K562 (cell line): ENCODE results near the gene POLA1. TPM values are rescaled to one million over a fixed set of nuclear protein-coding genes. Genes with fewer than 3 reads are reported as not detected.

Experiments used
- ATAC-seq: fragments of 200-7000 bp; cut with Tn5 transposase; 3 replicates; pipeline ENCODE4 v1.9.1; 2020; ENCODE audit warnings: moderate library complexity
- BruUV-seq: library from RNA; stranded (reverse); fragments of 400-500 nt; replicated peaks from 2 replicates; lab custom pipeline; 2021; lab: Mats Ljungman, UMichigan
- CTCF ChIA-PET: fragments of 300-600 bp; formaldehyde crosslinking; extraction: SDS; loops from one replicate; lab custom pipeline; 2021; ENCODE audit warnings: low intra/inter-chr PET ratio; lab: Yijun Ruan, JAX
- POLR2A ChIA-PET: fragments of 300-600, 350-650 bp; sonication (Branson Sonifier 250); formaldehyde crosslinking; extraction: SDS; loops from one replicate; lab custom pipeline; 2021; ENCODE audit warnings: antibody characterized with exemption, inconsistent platforms; lab: Yijun Ruan, JAX
- DNase-seq, 4 experiments: peaks; one replicate each; pipeline versions ENCODE4 v3.0.0 to v3.0.0-alpha.2; 2011 to 2018; ENCODE audit warnings: low spot score in 3 of 4, mixed read lengths in 3 of 4; ENCODE audit errors: extremely low read depth in 1 of 4
- FAIRE-seq: peaks from 2 replicates; lab custom pipeline; 2011; peaks lifted over from hg19 to GRCh38; lab: Jason Lieb, UNC
- H2AFZ ChIP-seq: 2 replicates; pipeline ENCODE4 v1.6.0; 2011; ENCODE audit warnings: low read depth, low read length, control low read depth, inconsistent platforms
- H3K27ac ChIP-seq: fragments of 200-600 bp; 3 replicates; pipeline ENCODE4 v1.8.0; 2011; ENCODE audit warnings: low read depth, mild to moderate bottlenecking, control low read depth, inconsistent platforms, low read length, moderate library complexity, mixed read lengths; ENCODE audit errors: extremely low read depth
- H3K27me3 ChIP-seq, 2 experiments: fragments of 300-600 bp in 1 of 2; 2 replicates in 1 of 2; 3 replicates in 1 of 2; pipeline versions ENCODE4 v1.6.0 to v1.8.0; 2011; ENCODE audit warnings: inconsistent platforms in 2 of 2, low read length in 2 of 2, mild to moderate bottlenecking in 1 of 2, mixed read lengths in 1 of 2, moderate library complexity in 1 of 2; ENCODE audit not compliant: control insufficient read depth in 2 of 2, insufficient read depth in 2 of 2
- H3K36me3 ChIP-seq: fragments of 300-600 bp; 3 replicates; pipeline ENCODE4 v1.8.0; 2011; ENCODE audit warnings: mild to moderate bottlenecking, low read length, inconsistent platforms; ENCODE audit not compliant: control insufficient read depth, insufficient read depth
- H3K4me1 ChIP-seq, 2 experiments: fragments of 200-600 bp in 1 of 2; replicated peaks in 1 of 2; 2 replicates in 1 of 2; 3 replicates in 1 of 2; pipeline versions ENCODE4 v1.5.1 to v1.8.0; 2011; ENCODE audit warnings: inconsistent platforms in 2 of 2, low read length in 2 of 2, mild to moderate bottlenecking in 1 of 2, mixed read lengths in 1 of 2, moderate library complexity in 1 of 2; ENCODE audit not compliant: control insufficient read depth in 2 of 2, insufficient read depth in 2 of 2
- H3K4me2 ChIP-seq: 2 replicates; pipeline ENCODE4 v1.6.1; 2011; ENCODE audit warnings: low read length, control low read depth, inconsistent platforms, mixed read lengths; ENCODE audit not compliant: insufficient read depth
- H3K4me3 ChIP-seq: fragments of 200-600 bp; sonication (generic), shearing (Covaris generic); 2 replicates; pipeline ENCODE4 v1.5.1; 2016; ENCODE audit warnings: control low read depth, inconsistent platforms
- H3K79me2 ChIP-seq: fragments of 200-600 bp; 3 replicates; pipeline ENCODE4 v1.8.0; 2011; ENCODE audit warnings: low read length, inconsistent platforms; ENCODE audit not compliant: control insufficient read depth, insufficient read depth
- H3K9ac ChIP-seq, 2 experiments: 2 replicates each; pipeline versions ENCODE4 v1.6.0 to v1.6.1; 2011; ENCODE audit warnings: low read depth in 2 of 2, low read length in 2 of 2, control low read depth in 1 of 2, inconsistent platforms in 1 of 2, mild to moderate bottlenecking in 1 of 2, mixed read lengths in 1 of 2; ENCODE audit not compliant: insufficient read depth in 1 of 2
- H3K9me1 ChIP-seq: one replicate; pipeline ENCODE4 v1.6.0; 2011; ENCODE audit warnings: inconsistent platforms, mild to moderate bottlenecking, low read length, moderate library complexity; ENCODE audit not compliant: control insufficient read depth, insufficient read depth
- H3K9me3 ChIP-seq: replicated peaks from 2 replicates; pipeline ENCODE4 v1.5.1; 2011; ENCODE audit warnings: low read depth, low read length, inconsistent platforms; ENCODE audit not compliant: control insufficient read depth, insufficient read depth
- H4K20me1 ChIP-seq: replicated peaks from 2 replicates; pipeline ENCODE4 v1.6.1; 2011; ENCODE audit warnings: low read length, inconsistent platforms, mixed read lengths; ENCODE audit not compliant: control insufficient read depth, insufficient read depth
- BACH1 ChIP-seq: fragments of 200-800 bp; sonication (Bioruptor generic); IDR thresholded peaks from 2 replicates; pipeline ENCODE4 v1.6.1; 2016; ENCODE audit warnings: missing genetic modification characterization, missing compliant biosample characterization
- E2F8 ChIP-seq: fragments of 450-650 bp; IDR thresholded peaks from 2 replicates; pipeline ENCODE4 v1.7.1; 2018; ENCODE audit warnings: mild to moderate bottlenecking, low read depth; ENCODE audit not compliant: partially characterized antibody
- KLF13 ChIP-seq: fragments of 450-650 bp; IDR thresholded peaks from 2 replicates; pipeline ENCODE4 v1.6.1; 2016; ENCODE audit warnings: missing genetic modification characterization, low read depth, mild to moderate bottlenecking, missing compliant biosample characterization, moderate library complexity, borderline replicate concordance
- LCOR ChIP-seq: sonication (generic); formaldehyde crosslinking; IDR thresholded peaks from 2 replicates; pipeline ENCODE4 v1.8.0; 2022; ENCODE audit warnings: mild to moderate bottlenecking, missing genetic modification reagents
- PHB2 ChIP-seq: fragments of 450-650 bp; IDR thresholded peaks from 2 replicates; pipeline ENCODE4 v1.6.1; 2017; ENCODE audit warnings: low read depth
- RBFOX2 ChIP-seq: fragments of 200-400 bp; formaldehyde crosslinking; IDR thresholded peaks from 2 replicates; pipeline ENCODE4 v1.6.1; 2017; ENCODE audit warnings: low read depth, mild to moderate bottlenecking, low read length, moderate library complexity
- RHOXF2B ChIP-seq: fragments of 250-450 bp; sonication (Bioruptor Pico); conservative IDR thresholded peaks from 2 replicates; pipeline ENCODE4 v1.5.1; 2021
- ZHX1 ChIP-seq: fragments of 150-350 bp; conservative IDR thresholded peaks from 2 replicates; pipeline ENCODE4 v1.6.1; 2014; ENCODE audit warnings: low read length
- WGBS: fragments of 100-300 bp; shearing (Covaris generic); methylation state at CpG from one replicate; pipeline ENCODE4 v1.1.6; 2016; ENCODE audit warnings: low coverage, mixed read lengths; ENCODE audit not compliant: insufficient coverage; ENCODE audit errors: missing lambda C conversion rate; 5-methylcytosine and 5-hydroxymethylcytosine counted together
- in situ Hi-C: fragments of 300-500 bp; cut with MboI; formaldehyde crosslinking; loops from 4 replicates; pipeline ENCODE4 v1.15.0; 2018; ENCODE audit warnings: inconsistent platforms, mixed read lengths
- intact Hi-C: fragments of 100-400 bp; cut with micrococcal nuclease; formaldehyde crosslinking; loops from 2 replicates; pipeline ENCODE4 v1.14.2; 2022
- polyA plus RNA-seq, 8 experiments: library from polyadenylated mRNA; depleted of rRNA in 4 of 8; stranded (reverse) in 5 of 8; unstranded in 3 of 8; fragments of >200 nt; fragmentation: Nextera tagmentation in 2 of 8; fragmentation: Illumina TruSeq in 1 of 8; extraction: Ambion mirVana in 2 of 8; extraction: Trizol in 1 of 8; gene quantifications; 2 replicates each; pipeline versions ENCODE4 v1.2.1 to v1.2.3, GENCODE V29; 2011 to 2014; ENCODE audit warnings: inconsistent platforms in 1 of 8, missing spikeins in 1 of 8
- total RNA-seq, 7 experiments: library from RNA; depleted of rRNA in 6 of 7; stranded (reverse); fragments of >200 nt in 6 of 7; fragmentation: Illumina TruSeq in 2 of 7; extraction: Trizol in 2 of 7; gene quantifications; 2 replicates each; pipeline versions ENCODE4 v1.2.1 to v1.2.3, GENCODE V29; 2011 to 2021; ENCODE audit warnings: low replicate concordance in 1 of 7
- TF ChIP-seq, protein P1 (sequence below): fragments of 250-450 bp; sonication (Bioruptor Pico); IDR thresholded peaks from 2 replicates; pipeline ENCODE4 v1.4.0; 2020; ENCODE audit warnings: mild to moderate bottlenecking, moderate library complexity

Gene POLA1
- total and polyA plus RNA-seq, 9 of the 15 experiments (the other 6 are each of a cell fraction or from before 2014, with no cell fraction given), result 8.6 to 48.4 (median 27.4) TPM

- Histone ChIP-seq H3K4me3 (no peak overlapping the region), H3K9me3 (no peaks in the 10 kb centered on the region), H3K4me1 (no peaks in the 10 kb centered on the region), H3K27ac (no peak overlapping the region), H3K9me1 (no peaks in the 10 kb centered on the region), H3K27me3 (no peaks in the 10 kb centered on the region), H3K9ac (no peak overlapping the region), H4K20me1 (no peaks in the 10 kb centered on the region), H3K36me3 (peaks cover 55% of the 10 kb centered on the region; the same call in 2 of the 3 replicates), H2AFZ (no peak overlapping the region)
- intact Hi-C loops, result no loop called here
- no peak for ATAC-seq
- no TSS peak for BruUV-seq
- in situ Hi-C loops, result no loop called here
- 87% methylated on average over 1 of the region's 1 CpG for WGBS
- DNase-seq, result no peak
- no peak for FAIRE-seq
- POLR2A ChIA-PET, result interaction anchor here (0.9 kb wide), 1 partner anchor 12 kb away, joined by 3 read pairs; no protein-coding TSS in a partner anchor
- TF ChIP-seq, protein P1, sequence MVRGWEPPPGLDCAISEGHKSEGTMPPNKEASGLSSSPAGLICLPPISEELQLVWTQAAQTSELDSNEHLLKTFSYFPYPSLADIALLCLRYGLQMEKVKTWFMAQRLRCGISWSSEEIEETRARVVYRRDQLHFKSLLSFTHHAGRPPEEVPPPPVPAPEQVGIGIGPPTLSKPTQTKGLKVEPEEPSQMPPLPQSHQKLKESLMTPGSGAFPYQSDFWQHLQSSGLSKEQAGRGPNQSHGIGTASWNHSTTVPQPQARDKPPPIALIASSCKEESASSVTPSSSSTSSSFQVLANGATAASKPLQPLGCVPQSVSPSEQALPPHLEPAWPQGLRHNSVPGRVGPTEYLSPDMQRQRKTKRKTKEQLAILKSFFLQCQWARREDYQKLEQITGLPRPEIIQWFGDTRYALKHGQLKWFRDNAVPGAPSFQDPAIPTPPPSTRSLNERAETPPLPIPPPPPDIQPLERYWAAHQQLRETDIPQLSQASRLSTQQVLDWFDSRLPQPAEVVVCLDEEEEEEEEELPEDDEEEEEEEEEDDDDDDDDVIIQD (CRISPR knock-in tag), result no peak
- TF ChIP-seq, all 486 proteins: peak for 0
- Histone ChIP-seq H3K79me2 (no peaks in the 10 kb centered on the region), H3K4me2 (no peak overlapping the region)
- CTCF ChIA-PET, result no interaction called here
These were observed 83.9 kb downstream of the POLA1 start for GRCh38 chrX:24777660-24778059.

DNA sequence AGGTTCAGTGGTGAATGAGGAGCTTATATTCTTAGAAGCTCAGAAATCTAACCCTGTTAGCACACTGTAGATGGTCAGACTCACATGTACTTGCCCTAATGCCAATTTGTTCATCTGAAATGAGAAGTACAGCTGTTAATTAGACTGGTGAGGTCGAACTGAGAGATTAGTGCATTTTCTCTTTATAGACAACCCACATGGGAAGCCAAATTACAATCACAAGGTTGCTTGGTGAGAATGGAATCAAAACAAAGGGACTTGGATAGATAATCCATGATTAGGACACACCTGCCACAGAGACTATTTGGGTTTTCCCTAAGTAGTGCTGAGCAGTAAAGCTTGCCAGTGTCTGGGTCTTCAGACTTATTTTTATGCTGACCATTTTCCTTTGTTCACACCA, 88.3 kb downstream of the POLA1 start:
- no TSS peak for BruUV-seq
- no peaks in the 10 kb centered on the region for H3K9me1 ChIP-seq
- WGBS, result 71% methylated on average over 1 of the region's 1 CpG
- POLR2A ChIA-PET, result no interaction called here
- no peak overlapping the region for H3K4me2 ChIP-seq
- H3K9me3 ChIP-seq, result no peaks in the 10 kb centered on the region
- DNase-seq, result no peak
- H4K20me1 ChIP-seq, result no peaks in the 10 kb centered on the region
- no peaks in the 10 kb centered on the region for H3K4me1 ChIP-seq
- no peak for ATAC-seq
- H2AFZ ChIP-seq, result no peak overlapping the region
- H3K27me3 ChIP-seq, result no peaks in the 10 kb centered on the region
- in situ Hi-C loops (no loop called here), intact Hi-C loops (no loop called here)
- H3K36me3 ChIP-seq, result peaks cover 34% of the 10 kb centered on the region; the same call in 2 of the 3 replicates
- no peak overlapping the region for H3K4me3 ChIP-seq
- H3K79me2 ChIP-seq, result no peaks in the 10 kb centered on the region
- CTCF ChIA-PET, result no interaction called here
- H3K9ac ChIP-seq, result no peak overlapping the region
- FAIRE-seq, result no peak
- H3K27ac ChIP-seq, result no peak overlapping the region
- TF ChIP-seq LCOR (CRISPR knock-in tag) (no peak), BACH1 (tag) (no peak), PHB2 (no peak), RBFOX2 (no peak), ZHX1 (no peak), KLF13 (tag) (no peak), E2F8 (no peak), RHOXF2B (CRISPR knock-in tag) (no peak)
